GM18861 (cell line): Measurements from ENCODE around the gene HDAC7.

Experiments
- ATAC-seq: cut with Tn5 transposase; IDR thresholded peaks from one replicate; pipeline ENCODE4 v1.9.1; 2021; ENCODE audit not compliant: unreplicated experiment

The HDAC7 gene

DNA sequence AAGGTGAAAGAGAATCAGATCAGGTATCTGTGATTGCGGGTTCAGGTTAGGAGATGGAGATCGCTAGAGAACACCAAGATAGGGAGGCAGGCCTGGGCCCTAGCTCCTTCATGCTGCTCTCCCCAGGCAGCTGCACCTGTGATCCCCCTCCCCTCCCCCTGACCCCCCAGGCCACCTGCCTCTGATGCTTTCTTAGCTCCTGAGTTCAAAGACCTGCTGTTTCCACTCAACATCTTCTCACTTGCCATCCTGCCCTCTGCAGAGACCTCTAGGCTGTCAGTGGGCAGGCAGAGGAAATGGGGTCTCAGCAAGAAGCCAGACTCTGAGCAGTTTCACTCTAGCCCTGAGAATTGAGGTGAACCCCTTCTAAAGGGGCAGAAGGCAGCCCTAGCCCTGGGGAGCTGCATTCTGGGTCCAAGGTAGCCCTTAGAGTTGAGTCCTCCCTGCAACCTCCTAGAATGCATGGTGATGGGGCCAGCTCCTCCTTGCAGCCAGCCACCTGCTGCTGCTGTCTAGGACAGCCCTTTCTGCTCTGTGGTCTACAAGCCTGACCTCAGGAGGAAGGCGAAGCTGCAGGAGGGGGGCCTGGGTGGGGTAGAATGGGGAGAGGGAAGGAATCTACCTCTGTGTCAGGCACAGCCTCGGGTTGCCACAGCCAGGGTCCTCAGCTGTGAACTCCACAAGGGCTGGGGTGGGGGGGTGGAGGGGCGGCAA is 53.0 kb downstream of the HDAC7 start:
- no peak for ATAC-seq

DNA sequence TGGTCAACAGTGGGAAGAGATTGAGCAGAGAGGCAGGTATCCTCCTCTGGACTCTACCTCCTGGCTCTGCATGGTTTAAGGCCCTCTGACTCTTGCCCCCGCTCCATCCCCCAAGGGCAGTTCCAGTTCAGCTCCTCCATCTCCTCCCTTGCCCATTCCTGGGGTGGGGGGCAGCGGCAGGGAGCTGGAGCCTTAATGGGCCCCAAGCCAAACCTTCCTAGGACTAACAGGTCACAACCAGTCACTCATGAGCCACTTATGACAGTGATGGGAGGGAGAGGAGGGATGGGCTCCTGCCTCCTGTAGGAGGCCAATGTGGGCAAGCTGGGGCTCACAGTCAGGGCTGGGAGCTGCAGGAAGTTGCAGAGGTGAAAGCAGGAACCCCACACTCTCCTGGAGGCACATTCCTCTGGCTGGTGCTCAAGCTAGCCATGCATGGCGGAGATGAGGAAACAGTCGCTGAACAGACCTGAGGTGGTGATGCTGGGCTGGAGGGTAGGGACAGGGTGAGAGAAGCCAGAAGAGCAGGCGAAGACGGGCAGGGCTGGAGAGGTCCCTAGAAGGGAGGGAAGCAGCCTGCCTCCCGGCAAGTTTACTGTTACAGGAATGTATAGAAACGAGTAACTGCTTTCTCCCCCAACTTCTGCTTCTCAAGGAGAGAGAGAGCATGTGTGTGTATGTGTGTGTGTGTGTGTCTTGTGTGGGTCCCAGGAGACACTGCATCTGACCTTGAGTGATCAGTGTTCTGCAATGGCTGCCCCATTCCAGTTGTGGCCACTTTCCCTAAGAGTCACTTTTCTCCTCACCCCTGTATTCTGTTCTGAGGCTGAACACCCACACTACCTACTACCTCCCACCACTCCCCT is 56.0 kb downstream of the HDAC7 start:
- no peak for ATAC-seq

DNA sequence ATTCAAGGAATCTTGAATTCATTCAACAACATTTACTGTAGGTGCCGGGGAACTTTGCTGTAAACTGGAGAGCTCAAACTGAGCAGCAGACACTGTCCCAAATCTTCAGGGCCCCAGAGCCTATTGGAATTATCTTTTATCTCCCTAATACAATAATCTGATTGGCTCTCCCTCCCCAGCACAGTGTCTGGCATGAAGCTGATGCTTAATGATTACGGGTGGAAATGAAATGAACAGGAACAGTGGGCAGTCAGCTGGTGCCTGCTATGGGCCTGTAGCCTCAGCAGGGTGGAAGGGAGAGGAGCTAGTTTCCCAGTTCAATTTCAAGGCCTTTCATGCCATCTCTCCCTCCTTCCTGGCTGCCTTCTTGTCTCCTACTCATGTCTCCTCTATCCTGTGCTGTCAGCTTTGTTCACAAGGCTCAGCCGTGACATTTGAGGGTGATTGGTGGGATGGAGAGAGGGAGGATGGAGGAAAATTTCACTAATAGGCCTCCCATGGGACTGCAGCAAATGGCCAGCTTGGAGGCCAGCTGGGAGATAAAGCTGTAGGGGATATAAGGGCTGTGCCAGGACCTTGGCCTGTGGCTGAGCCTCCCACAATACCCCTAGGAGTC is 56.7 kb downstream of the HDAC7 start:
- ATAC-seq: no peak

- peak; percentile 30 for ATAC-seq
Measured at GRCh38 chr12:47758834-47759690, 60.6 kb downstream of the HDAC7 start, which contains the start of gene RAPGEF3. Gene RAPGEF3 (minus strand): TSS chr12:47758880. CDS start chr12:47758556, 324 bp downstream.

GRCh38 chr12:47758584-47758833 is 61.2 kb downstream of the HDAC7 start:
- ATAC-seq: no peak

DNA sequence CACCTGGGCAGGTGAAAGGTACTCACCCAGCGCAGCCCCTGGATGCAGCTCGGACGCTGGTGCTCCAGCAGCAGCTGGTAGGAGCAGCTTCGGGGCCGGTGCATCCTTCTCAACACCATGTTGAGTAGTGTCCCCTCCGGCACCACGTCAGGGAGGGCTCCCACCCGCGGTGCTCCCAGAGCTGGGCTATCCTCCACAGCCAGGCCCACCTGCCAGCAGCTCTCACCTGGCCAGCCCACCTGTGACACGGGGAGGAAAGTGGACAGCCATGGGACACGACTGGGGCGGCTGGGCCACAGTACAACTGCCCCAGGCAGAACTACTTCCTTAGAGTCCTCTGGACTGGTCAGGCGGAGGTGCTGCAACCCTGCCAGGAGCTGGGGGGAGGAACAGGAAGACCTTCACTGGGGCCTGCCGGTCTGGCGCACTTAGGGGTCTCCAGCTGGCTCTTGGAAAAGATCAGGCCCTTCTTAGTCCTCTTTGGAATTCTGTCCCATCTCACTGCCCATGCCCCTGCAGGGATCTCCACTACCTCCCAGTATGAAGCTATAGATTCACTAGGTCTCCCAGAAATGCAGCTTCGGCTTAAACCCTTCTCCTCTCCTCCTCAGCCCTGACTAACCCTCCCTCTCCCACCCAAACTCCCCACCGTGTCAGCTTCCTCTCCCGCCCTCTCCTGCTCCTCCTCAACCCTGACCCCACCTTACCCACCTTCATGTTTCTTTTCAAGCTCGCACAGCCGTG is 61.7 kb downstream of the HDAC7 start:
- no peak for ATAC-seq

GRCh38 chr12:47757364-47757839 is 62.3 kb downstream of the HDAC7 start:
- ATAC-seq: no peak

- ATAC-seq: peak; percentile 47
Measured at GRCh38 chr12:47755655-47756562, 63.8 kb downstream of the HDAC7 start.

GRCh38 chr12:47754881-47755280 is 64.8 kb downstream of the HDAC7 start:
- no peak for ATAC-seq

DNA sequence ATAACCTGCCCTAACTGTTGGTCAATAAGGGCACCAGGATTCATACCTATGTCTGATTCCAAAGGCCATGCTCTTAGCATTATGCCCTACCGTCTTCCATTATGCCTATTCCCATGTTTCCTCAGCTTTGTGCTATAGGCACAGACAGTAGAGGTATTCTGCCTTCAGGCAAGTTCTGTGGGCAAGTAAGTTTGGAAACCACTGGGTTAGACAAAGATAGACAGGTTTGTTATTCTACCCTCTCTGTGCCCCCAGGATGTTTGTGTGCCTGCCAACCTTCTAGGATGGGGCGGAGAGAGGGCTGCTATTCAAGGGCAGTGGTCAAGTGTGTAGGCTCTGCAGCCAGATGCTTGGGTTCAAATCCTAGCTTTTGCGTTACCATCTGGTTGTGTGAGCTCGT is 65.6 kb downstream of the HDAC7 start:
- ATAC-seq: no peak

- peak; percentile 44 for ATAC-seq
Measured at GRCh38 chr12:47753021-47754001, 66.4 kb downstream of the HDAC7 start.

- ATAC-seq: no peak
Measured at GRCh38 chr12:47752552-47752951, 67.2 kb downstream of the HDAC7 start.

DNA sequence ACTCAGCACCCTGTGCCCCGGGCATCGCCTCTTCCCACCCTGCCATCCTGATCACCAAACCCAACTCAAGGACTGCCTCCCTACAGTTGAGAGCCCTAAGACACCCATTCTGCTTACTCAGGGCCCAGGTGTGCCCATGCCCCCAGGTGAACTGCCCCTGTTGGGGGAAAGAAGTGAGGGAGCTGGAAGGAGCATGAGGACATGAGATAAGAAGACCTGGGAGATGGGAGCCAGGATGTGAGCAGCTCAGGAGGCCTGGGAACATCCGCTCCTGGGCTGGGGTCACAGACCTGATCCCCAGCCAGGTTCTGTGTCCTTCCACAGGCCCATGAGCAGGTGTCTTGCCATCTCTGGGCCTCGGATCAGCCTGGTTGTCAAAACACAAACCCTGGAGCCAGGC is 67.6 kb downstream of the HDAC7 start:
- ATAC-seq: no peak

GRCh38 chr12:47751561-47751960 is 68.1 kb downstream of the HDAC7 start:
- ATAC-seq: no peak

GRCh38 chr12:47750916-47751470 is 68.7 kb downstream of the HDAC7 start:
- no peak for ATAC-seq

- ATAC-seq: no peak
Measured at GRCh38 chr12:47750229-47750798, 69.4 kb downstream of the HDAC7 start.

- ATAC-seq: no peak
Measured at GRCh38 chr12:47748899-47749298, 70.8 kb downstream of the HDAC7 start.

DNA sequence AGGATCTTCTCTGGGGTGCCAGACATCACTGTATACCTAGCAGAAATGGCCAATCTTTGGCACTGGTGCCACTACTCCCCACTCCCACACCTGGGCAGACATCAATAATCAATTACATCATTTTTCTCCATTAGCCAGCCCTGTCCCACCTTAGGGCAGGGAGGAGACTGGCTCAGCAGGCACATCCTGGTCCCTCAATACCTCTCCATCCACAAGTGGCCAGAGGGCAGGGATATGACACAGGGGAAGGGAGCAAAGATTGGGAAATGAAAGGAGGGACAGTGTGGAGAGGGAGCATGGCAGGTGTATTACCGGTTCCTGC is 71.2 kb downstream of the HDAC7 start:
- no peak for ATAC-seq
